Tibial artery (tissue), 4 donors: ENCODE measurements around the gene BANK1.

Experiments
- DNase-seq, 2 donors: peaks; one replicate each; pipeline ENCODE4 v3.0.0-alpha.2; 2019
- H3K27ac ChIP-seq, 2 donors: fragments of 200-600 bp; sonication (generic) in 1 of 2; 1 replicate in 1 of 2; 2 replicates in 1 of 2; pipeline ENCODE4 v1.5.1; 2018 to 2019; ENCODE audit warnings: mild to moderate bottlenecking in 1 of 2
- H3K27me3 ChIP-seq, 2 donors: fragments of 200-600 bp; sonication (generic) in 1 of 2; one replicate each; pipeline versions ENCODE4 v1.5.1 to v1.6.0; 2016 to 2019
- H3K36me3 ChIP-seq, 3 donors: fragments of 200-600 bp; sonication (generic) in 2 of 3; one replicate each; pipeline ENCODE4 v1.5.1; 2016 to 2019; ENCODE audit warnings: mild to moderate bottlenecking in 2 of 3
- H3K4me1 ChIP-seq, 4 donors: fragments of 200-600 bp; sonication (generic) in 2 of 4; 1 replicate in 3 of 4; 2 replicates in 1 of 4; pipeline ENCODE4 v1.5.1; 2016 to 2019
- H3K4me3 ChIP-seq, 2 donors: fragments of 200-600 bp; sonication (generic) in 1 of 2; 1 replicate in 1 of 2; 2 replicates in 1 of 2; pipeline ENCODE4 v1.5.1; 2018 to 2019; ENCODE audit warnings: mild to moderate bottlenecking in 2 of 2
- H3K9me3 ChIP-seq, 3 donors: fragments of 200-600 bp; sonication (generic) in 1 of 3; one replicate each; pipeline ENCODE4 v1.5.1; 2016 to 2019
- CTCF ChIP-seq, 2 experiments: fragments of 200-600 bp in 1 of 2; fragments of 450-650 bp in 1 of 2; IDR thresholded peaks; one replicate each; pipeline ENCODE4 v1.5.1; 2017 to 2019; ENCODE audit warnings: antibody characterized with exemption in 2 of 2, mild to moderate bottlenecking in 1 of 2, moderate library complexity in 1 of 2
- intact Hi-C: fragments of 100-400 bp; cut with DNase I; formaldehyde crosslinking; loops from one replicate; pipeline ENCODE4 v1.15.0; 2023; ENCODE audit warnings: low total_unique reads

BANK1 gene

GRCh38 chr4:101793397-101793796, 2.9 kb downstream of the BANK1 start:
- peaks cover 0 to 4% (median 0%) of the 10 kb centered on the region in 3 donors for H3K9me3 ChIP-seq
- intact Hi-C loops: no loop called here
- no peaks in the 10 kb centered on the region for H3K36me3 ChIP-seq
- H3K4me3 ChIP-seq: no peak overlapping the region
- DNase-seq: no peak
- TF ChIP-seq CTCF (IDR thresholded peaks at IDR 0.05): no peak
- no peak overlapping the region for H3K27ac ChIP-seq
- H3K4me1 ChIP-seq: peaks cover 0 to 10% (median 7%) of the 10 kb centered on the region in 4 donors
- peaks cover 0 to 13% of the 10 kb centered on the region in 2 donors for H3K27me3 ChIP-seq

GRCh38 chr4:101794806-101795205, 4.3 kb downstream of the BANK1 start:
- H3K4me3 ChIP-seq: no peak overlapping the region
- no peak for TF ChIP-seq CTCF (IDR thresholded peaks at IDR 0.05)
- peaks cover 0 to 10% (median 7%) of the 10 kb centered on the region in 4 donors for H3K4me1 ChIP-seq
- peaks cover 0 to 13% of the 10 kb centered on the region in 2 donors for H3K27me3 ChIP-seq
- H3K9me3 ChIP-seq: peaks cover 0 to 4% (median 0%) of the 10 kb centered on the region in 3 donors
- H3K36me3 ChIP-seq: no peaks in the 10 kb centered on the region
- no peak overlapping the region for H3K27ac ChIP-seq
- intact Hi-C loops: no loop called here
- no peak for DNase-seq

GRCh38 chr4:101795704-101796103, 5.2 kb downstream of the BANK1 start:
- intact Hi-C loops: no loop called here

GRCh38 chr4:101801958-101802357, 11.4 kb downstream of the BANK1 start:
- H3K27ac ChIP-seq: no peak overlapping the region
- no peak for DNase-seq
- H3K27me3 ChIP-seq: no peaks in the 10 kb centered on the region
- intact Hi-C loops: no loop called here
- no peak overlapping the region for H3K4me3 ChIP-seq
- no peak for TF ChIP-seq CTCF (IDR thresholded peaks at IDR 0.05)
- H3K36me3 ChIP-seq: no peaks in the 10 kb centered on the region
- H3K9me3 ChIP-seq: peaks cover 0 to 4% (median 0%) of the 10 kb centered on the region in 3 donors
- no peaks in the 10 kb centered on the region for H3K4me1 ChIP-seq

More at GRCh38 chr4:101795704-101796103, 5.2 kb downstream of the BANK1 start:
- DNase-seq: no peak
- H3K27me3 ChIP-seq: peaks cover 0 to 6% of the 10 kb centered on the region in 2 donors
- no peak overlapping the region for H3K27ac ChIP-seq
- peaks cover 0 to 6% (median 4%) of the 10 kb centered on the region in 4 donors for H3K4me1 ChIP-seq
- no peaks in the 10 kb centered on the region for H3K36me3 ChIP-seq
- H3K4me3 ChIP-seq: no peak overlapping the region
- H3K9me3 ChIP-seq: peaks cover 0 to 4% (median 0%) of the 10 kb centered on the region in 3 donors
- no peak for TF ChIP-seq CTCF (IDR thresholded peaks at IDR 0.05)

- intact Hi-C loops: no loop called here
- Histone ChIP-seq H3K4me1 (no peaks in the 10 kb centered on the region), H3K27me3 (no peaks in the 10 kb centered on the region), H3K36me3 (no peaks in the 10 kb centered on the region), H3K27ac (no peak overlapping the region), H3K9me3 (no peaks in the 10 kb centered on the region), H3K4me3 (no peak overlapping the region)
- TF ChIP-seq CTCF (IDR thresholded peaks at IDR 0.05): no peak
- DNase-seq: no peak
Observed at GRCh38 chr4:101806914-101807313, 16.4 kb downstream of the BANK1 start.

GRCh38 chr4:101807351-101807750, 16.8 kb downstream of the BANK1 start:
- no peak overlapping the region for H3K4me3 ChIP-seq
- no peak for TF ChIP-seq CTCF (IDR thresholded peaks at IDR 0.05)
- no peaks in the 10 kb centered on the region for H3K27me3 ChIP-seq
- H3K27ac ChIP-seq: no peak overlapping the region
- no peaks in the 10 kb centered on the region for H3K36me3 ChIP-seq
- no peaks in the 10 kb centered on the region for H3K4me1 ChIP-seq
- H3K9me3 ChIP-seq: no peaks in the 10 kb centered on the region
- DNase-seq: no peak
- intact Hi-C loops: no loop called here
